Measurements from ENCODE around the gene CABLES1.

Gene CABLES1

GRCh38 chr18:23113576-23113975 lies 21.7 kb upstream of the CABLES1 start:
- no peak for DNase-seq

GRCh38 chr18:23114171-23114881 lies 21.0 kb upstream of the CABLES1 start:
- no peak for DNase-seq

GRCh38 chr18:23114911-23115310 lies 20.4 kb upstream of the CABLES1 start:
- no peak for DNase-seq

GRCh38 chr18:23115683-23116096 lies 19.6 kb upstream of the CABLES1 start:
- no peak for DNase-seq

GRCh38 chr18:23121133-23121532 lies 14.2 kb upstream of the CABLES1 start:
- DNase-seq = no peak

GRCh38 chr18:23122334-23123229 lies 12.7 kb upstream of the CABLES1 start:
- DNase-seq = no peak

GRCh38 chr18:23126376-23127056 lies 8.8 kb upstream of the CABLES1 start:
- no peak for DNase-seq

- no peak for DNase-seq
These were observed 8.2 kb upstream of the CABLES1 start for GRCh38 chr18:23127090-23127489.

- DNase-seq = no peak
These were observed 5.8 kb upstream of the CABLES1 start for GRCh38 chr18:23129355-23130002.

DNA sequence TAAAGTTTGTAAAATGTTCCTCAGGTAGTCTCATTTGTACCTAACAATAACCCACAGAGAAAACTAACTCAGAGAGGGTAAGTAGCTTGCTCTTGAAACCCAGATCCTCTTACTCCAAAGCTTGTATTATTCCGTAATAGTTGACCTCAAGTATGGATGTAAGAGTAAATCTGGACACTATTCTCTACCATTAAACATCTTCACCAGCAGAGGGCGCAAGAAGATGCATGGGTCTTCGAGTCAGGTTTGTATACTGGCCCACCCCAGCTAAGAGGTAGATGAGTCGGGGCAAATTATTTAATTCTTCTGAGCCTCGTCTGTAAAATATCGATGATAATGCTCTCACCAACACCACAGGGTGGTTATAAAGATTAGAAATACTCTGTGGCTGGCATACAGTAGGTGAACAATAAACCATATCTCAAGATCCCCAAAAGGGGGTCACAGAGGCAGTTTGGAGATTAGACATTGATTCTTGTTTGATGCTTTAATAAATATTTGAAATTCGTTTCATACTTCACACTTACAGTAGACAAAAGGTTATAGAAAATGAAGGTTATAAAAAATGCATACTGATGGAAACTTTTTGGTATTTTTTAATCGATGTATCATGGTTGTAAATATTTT lies 3.5 kb upstream of the CABLES1 start:
- DNase-seq = peak; percentile 40

DNA sequence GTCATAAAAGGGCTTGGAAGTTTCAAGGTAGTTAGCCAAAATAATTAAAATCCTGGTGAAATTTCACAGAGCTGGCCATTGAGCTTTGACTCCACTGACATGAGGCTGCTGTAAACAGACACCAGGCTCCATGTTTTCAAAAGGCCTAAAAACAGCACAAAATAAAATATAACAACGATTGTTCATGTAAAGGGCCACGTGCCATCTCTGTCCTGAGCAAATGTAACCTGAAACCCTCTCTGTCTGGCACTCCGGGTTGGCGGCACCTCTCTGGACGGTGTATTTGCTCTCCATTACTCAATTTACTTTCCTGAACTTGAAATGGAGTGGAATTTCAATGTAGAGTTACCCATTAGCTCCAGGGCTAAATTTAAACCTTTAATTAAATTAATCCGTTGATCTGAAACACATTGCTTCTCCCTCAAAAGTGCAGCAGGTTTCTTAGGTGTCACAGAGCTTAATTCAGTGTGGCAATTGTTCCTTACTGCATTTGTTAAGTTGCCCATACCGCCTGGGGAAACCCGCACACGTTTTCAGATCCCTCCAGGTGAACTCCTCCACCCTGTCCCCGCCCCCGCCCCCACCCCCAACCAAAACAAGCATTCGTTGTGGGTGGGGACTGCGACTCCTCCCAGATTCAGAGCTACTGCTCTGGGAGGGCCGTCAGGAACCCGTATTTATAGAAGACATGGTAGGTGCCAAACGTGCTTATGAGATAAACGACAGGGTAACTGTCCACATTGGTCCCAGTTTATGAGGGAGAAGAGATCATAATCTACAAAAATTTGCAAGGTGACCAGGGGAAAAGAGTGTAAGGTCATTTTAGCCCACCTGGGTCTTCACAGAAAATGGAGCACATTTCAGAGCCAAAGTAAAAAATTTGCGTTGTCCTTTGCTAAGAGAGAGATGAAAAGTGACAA lies 1.2 kb upstream of the CABLES1 start:
- DNase-seq = peak; percentile 25

DNA sequence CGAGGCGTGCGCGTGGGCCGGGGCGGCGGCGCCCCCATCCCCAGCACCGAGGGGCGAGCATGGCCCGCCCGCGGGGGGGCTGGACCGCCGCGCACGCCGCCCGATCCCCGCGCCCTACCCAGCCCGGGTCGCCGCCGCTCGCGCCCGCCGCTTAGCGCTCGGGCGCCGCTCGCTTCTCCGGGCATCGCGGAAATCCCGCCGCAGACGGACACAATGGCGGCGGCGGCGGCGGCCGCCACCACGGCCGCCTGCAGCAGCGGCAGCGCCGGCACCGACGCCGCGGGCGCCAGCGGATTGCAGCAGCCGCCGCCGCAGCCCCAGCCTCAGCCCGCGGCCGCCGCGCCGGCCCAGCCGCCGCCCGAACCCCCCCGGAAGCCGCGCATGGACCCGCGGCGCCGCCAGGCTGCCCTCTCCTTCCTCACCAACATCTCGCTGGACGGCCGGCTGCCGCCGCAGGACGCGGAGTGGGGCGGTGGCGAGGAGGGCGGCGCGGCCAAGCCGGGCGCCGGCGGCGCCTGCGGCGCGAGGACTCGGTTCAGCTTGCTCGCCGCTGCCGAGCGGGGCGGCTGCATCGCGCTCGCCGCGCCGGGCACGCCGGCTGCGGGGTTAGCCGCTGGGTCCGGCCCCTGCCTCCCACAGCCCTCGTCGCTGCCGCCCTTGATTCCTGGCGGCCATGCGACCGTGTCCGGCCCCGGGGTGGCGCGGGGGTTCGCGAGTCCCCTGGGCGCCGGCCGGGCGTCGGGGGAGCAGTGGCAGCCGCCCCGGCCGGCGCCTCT lies 453 bp downstream of the CABLES1 start:
- peak; percentile 10 for DNase-seq

GRCh38 chr18:23136326-23137096 lies 1.2 kb downstream of the CABLES1 start:
- peak; percentile 12 for DNase-seq

GRCh38 chr18:23137097-23137635 lies 1.9 kb downstream of the CABLES1 start:
- no peak for DNase-seq

- no peak for DNase-seq
These were observed 2.5 kb downstream of the CABLES1 start for GRCh38 chr18:23137788-23138216.

DNA sequence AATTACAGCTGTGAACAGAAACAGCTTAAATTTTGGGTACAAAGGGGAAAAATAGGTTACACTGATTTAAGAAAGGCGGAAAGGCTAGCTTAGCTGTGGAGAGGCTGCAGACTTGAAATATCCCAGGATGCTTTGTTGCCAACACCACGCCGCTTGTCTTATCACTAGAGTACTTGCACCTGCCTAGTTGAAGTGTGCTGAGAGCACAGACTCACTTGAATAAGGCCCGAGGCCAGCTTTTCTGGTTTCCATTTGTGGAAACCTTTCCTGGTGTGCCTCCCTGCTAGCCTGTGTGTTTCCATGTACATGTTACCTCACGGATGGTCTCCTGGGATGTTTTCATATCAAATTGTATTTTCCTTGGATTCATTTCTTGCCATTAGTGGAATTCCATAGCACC lies 3.2 kb downstream of the CABLES1 start:
- DNase-seq = no peak

- no peak for DNase-seq
These were observed 6.1 kb downstream of the CABLES1 start for GRCh38 chr18:23141104-23141999.

DNA sequence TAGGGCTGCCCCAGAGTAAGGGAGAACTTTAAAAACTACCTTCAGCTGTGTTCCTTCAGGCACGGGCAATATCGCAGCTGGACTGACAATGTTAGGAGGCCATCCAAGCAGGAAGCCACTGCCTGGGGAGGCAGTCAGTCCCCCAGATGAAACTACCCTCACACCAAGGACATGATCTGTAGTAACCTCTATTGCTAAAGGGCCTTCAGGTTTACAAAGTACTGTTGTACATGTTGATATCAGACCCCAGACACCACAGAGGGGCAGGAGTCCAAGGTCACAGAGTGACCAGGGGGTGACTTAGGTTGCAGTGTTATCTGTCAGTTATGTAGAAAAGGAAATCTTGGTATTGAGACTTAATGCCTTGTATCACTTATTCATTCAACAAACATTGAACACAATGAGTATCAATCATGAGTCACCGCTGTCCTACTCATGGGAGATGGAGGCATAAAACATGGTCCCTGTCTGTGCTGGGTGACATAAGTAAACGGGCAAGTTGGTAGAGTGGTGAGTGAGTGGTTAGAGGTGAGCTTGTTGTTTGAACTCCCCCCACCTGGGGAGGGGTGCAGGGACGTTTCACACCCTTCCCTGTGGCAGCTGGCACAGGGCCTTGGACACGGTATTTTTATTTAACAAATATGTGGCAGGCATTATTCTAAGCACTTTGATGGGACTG lies 7.1 kb downstream of the CABLES1 start:
- DNase-seq = no peak
